ENCODE measurements around the gene IQGAP3.
A peak's percentile ranks its signal among the peaks of the same experiment; 100 is the strongest.
"Not testable (repeated sequence)": the region's sequence is repeated elsewhere in the genome, so short reads cannot be mapped to it uniquely, and the experiment has no call there.

The IQGAP3 gene, protein sequence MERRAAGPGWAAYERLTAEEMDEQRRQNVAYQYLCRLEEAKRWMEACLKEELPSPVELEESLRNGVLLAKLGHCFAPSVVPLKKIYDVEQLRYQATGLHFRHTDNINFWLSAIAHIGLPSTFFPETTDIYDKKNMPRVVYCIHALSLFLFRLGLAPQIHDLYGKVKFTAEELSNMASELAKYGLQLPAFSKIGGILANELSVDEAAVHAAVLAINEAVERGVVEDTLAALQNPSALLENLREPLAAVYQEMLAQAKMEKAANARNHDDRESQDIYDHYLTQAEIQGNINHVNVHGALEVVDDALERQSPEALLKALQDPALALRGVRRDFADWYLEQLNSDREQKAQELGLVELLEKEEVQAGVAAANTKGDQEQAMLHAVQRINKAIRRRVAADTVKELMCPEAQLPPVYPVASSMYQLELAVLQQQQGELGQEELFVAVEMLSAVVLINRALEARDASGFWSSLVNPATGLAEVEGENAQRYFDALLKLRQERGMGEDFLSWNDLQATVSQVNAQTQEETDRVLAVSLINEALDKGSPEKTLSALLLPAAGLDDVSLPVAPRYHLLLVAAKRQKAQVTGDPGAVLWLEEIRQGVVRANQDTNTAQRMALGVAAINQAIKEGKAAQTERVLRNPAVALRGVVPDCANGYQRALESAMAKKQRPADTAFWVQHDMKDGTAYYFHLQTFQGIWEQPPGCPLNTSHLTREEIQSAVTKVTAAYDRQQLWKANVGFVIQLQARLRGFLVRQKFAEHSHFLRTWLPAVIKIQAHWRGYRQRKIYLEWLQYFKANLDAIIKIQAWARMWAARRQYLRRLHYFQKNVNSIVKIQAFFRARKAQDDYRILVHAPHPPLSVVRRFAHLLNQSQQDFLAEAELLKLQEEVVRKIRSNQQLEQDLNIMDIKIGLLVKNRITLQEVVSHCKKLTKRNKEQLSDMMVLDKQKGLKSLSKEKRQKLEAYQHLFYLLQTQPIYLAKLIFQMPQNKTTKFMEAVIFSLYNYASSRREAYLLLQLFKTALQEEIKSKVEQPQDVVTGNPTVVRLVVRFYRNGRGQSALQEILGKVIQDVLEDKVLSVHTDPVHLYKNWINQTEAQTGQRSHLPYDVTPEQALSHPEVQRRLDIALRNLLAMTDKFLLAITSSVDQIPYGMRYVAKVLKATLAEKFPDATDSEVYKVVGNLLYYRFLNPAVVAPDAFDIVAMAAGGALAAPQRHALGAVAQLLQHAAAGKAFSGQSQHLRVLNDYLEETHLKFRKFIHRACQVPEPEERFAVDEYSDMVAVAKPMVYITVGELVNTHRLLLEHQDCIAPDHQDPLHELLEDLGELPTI (N-terminal part only)

DNA sequence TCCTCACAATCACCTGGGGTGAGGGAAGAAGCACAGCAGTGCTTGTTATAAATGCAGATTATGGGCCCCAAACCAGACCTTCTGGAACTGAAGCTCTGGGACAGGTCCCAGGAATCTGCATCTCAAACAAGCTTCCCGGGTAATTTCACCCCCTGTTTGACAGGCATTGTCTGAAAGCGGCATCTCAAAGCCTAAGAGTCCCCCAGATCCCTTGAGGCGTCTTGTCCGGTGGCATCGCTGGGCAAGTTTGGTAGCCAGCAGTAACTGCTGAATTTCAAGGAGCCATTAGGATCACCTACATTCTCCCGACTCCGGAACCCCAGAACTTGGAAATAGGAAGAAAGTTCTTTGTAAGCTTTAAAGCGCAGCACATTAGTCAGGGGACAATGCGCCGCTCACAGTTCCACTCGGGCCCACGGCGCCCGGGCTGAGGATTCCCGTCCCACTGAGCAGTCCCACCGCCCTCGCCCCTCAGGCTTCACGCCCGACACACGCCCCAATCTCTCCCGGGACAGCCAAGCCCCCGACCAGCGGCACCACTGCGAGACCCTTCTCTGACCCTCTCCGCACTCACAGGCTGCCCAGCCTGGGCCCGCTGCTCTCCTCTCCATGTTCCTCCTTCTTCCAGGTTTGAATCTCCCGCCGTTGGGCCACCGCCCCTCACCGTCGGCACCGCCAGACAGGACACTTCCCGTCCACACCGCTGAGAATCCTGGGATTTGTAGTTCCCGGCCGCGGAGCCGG is at the start of gene IQGAP3:
Gene IQGAP3 (minus strand): TSS at position 647 of the 744 bp plus-strand sequence. CDS start 36 bp downstream, at position 611.
- DNase-seq: peak; percentile 91

- DNase-seq: no peak
These were observed 47.2 kb upstream of the IQGAP3 start for GRCh38 chr1:156619582-156619955.

- DNase-seq: peak; percentile 67
These were observed 46.7 kb upstream of the IQGAP3 start, which contains the start of gene HAPLN2 for GRCh38 chr1:156618853-156619581. Gene HAPLN2, plus strand, starts transcription at chr1:156619415. Its CDS starts 4,076 bp downstream, at chr1:156623491.

DNA sequence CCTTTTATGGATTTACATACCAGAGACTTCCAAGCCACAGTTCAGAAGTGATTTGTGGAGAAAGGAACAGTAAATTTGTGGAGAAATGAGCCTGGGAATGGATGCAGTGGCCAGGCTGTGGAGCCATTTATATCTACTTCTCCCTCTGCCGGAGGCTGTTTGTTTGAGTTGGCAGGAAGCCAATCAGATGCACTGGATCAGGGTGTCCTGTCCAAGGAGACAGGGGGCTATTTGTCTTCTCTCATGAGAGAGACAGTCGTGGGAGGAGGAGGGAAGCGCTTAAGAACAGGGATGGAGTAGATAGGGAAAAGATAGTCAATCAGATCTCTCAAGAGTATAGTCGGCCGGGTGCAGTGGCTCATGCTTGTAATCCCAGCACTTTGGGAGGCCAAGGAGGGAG is 44.1 kb upstream of the IQGAP3 start:
- no peak for DNase-seq

GRCh38 chr1:156615946-156616345 is 43.6 kb upstream of the IQGAP3 start:
- no peak for DNase-seq

DNA sequence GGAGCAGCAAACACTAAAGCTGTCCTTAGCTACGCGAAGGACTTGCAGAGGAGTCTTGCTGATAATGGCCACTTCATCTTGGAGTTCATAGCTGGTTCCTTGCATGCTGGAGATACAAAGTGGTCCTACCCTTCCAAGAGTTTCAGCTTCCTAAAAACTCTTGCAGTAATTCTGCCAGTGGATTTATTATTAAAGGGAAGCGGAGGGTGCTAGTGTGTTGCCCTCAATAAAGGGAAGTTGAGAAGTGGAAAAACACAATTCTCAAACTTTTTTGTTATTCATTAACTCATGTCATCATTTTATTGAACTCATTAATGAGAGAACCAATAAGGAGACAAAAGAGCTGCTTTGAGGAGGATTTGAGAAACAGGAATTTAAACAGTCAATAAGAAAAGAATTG is 40.3 kb upstream of the IQGAP3 start:
- DNase-seq: no peak

- DNase-seq: not testable (repeated sequence)
These were observed 37.7 kb upstream of the IQGAP3 start for GRCh38 chr1:156610072-156610471.

GRCh38 chr1:156608981-156609380 is 36.6 kb upstream of the IQGAP3 start:
- DNase-seq: peak; percentile 84

- DNase-seq: peak; percentile 76
These were observed 35.8 kb upstream of the IQGAP3 start for GRCh38 chr1:156608036-156608674.

DNA sequence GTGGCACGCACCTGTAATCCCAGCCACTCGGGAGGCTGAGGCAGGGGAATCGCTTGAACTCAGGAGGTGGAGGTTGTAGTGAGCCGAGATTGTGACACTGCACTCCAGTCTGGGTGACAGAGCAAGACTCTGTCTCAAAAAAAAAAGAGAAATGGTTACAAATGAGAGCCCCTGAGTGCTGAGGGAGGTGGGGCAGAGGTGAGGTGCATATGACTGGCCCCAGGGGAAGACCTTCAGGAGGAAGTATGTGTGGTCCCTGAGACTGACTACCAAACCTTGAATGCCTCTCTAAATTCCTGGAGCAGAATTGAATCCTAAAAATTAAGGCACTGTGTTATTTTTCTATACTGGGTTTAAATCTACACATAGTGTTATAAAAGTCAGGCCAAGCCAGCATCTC is 35.0 kb upstream of the IQGAP3 start:
- not testable (repeated sequence) for DNase-seq

DNA sequence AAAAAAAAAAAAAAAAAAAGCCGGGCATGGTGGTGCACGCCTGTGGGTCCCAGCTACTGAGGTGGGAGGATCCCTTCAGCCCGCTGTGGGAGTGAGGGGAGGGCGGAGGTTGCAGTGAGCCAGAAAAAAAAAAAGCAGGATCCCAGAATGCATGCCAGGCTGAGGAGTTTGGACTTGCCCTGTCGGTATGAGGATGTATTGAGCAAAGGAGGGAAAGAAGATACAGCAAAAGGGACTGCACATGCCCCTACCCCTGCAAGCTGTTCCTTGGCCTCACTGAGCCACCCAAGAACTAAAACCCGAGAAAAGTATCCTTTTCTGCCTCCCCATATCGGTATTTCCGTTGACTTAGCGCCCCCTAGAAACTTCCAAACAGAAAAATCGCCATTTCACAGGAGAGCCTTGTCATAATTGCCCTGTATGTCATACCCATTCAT is 30.2 kb upstream of the IQGAP3 start:
- DNase-seq: no peak

GRCh38 chr1:156601892-156602291 is 29.5 kb upstream of the IQGAP3 start:
- no peak for DNase-seq

- DNase-seq: peak; percentile 91
These were observed 28.9 kb upstream of the IQGAP3 start, which contains the start of gene GPATCH4 for GRCh38 chr1:156601122-156601830. Gene GPATCH4, minus strand, starts transcription at chr1:156601479.

- DNase-seq: no peak
These were observed 28.4 kb upstream of the IQGAP3 start for GRCh38 chr1:156600733-156601121.

- DNase-seq: no peak
These were observed 27.4 kb upstream of the IQGAP3 start for GRCh38 chr1:156599811-156600210.

- DNase-seq: no peak
These were observed 26.5 kb upstream of the IQGAP3 start for GRCh38 chr1:156598731-156599432.

DNA sequence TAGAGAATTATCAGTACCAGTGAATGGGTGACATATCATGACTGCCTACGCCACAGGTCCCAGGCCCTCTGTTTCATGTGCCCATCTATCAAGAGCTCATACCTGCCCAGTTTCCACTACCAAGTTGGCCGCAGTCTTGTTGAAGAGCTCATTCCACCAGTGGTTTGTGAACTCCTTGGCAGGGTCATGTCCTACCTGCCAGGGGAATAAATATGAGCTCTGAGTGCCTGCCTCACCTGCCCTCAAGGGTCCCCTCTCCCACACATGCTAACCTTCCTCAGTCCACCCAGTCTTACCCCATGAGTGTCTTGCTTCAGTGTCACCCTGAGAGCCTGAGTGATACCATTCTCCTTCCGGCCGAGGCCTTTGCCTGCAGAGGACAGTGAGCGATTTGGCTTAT is 25.8 kb upstream of the IQGAP3 start:
- DNase-seq: no peak

GRCh38 chr1:156596426-156596825 is 24.1 kb upstream of the IQGAP3 start:
- DNase-seq: no peak

- DNase-seq: no peak
These were observed 22.7 kb upstream of the IQGAP3 start for GRCh38 chr1:156595016-156595415.
